ELR (cell line): ENCODE measurements around the gene EDN3.

Experiments used
- DNase-seq: peaks from one replicate; pipeline ENCODE4 v3.0.0-alpha.2; 2015; ENCODE audit warnings: low read depth

The EDN3 gene

DNA sequence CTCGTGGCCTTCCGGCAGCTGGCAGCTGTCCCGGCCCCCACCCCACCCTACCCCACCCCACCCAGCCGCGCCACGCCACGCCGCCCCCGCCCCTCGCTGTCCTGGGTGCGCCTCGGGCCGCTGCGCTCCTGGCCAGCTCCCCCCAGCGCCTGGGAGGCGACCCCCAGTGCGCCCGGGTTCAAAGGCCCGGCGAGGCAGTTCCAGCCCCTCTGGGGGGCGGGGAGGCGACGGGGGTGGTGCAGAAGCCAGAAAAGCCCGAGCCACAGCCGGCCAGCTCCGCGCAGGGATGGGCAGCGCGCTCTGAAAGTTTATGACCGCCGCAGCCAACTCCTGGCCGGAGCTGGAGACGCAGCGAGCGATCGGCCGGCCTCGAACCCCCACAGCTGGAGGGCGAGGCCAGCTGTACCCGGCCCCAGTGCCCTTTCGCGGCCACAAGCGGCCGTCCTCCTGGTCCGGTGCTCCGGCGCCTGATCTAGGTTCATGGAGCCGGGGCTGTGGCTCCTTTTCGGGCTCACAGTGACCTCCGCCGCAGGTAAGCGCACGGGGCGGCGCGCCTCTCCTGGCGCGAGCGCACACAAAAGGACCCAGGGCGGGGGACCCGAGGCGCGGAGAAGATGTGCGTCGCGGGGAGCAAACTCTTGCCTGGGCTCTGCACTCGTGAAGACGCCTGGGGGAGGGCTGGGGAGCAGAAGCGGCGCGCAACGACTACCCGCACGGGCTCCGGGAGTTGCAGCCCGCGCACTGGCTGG, at the start of gene EDN3:
TSS of gene EDN3 (plus strand) at position 279 of the 749 bp plus-strand sequence. CDS start at position 481, 202 bp downstream.
- DNase-seq = no peak

GRCh38 chr20:59253325-59253724, 47.1 kb upstream of the EDN3 start:
- DNase-seq = no peak

GRCh38 chr20:59253779-59254319, 46.6 kb upstream of the EDN3 start:
- DNase-seq = peak; percentile 2

DNA sequence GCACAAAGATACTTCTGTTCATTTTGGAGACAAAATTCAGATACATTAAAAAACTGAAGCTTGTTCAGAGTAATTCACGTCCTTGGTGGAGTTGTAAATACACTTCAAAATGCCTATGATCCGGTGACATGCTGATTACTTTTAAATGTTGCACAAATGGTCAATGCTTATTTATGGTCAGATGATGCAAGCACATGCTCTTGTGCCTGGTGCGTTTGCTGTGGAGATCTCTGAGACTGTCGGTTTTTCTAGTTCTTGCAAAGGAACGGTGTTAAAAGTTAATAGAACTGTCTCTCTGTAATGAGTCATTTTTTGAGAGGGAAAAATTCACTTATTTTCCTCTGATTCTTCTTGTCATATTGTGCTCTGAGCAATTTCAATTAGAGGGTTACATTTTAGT, 45.2 kb upstream of the EDN3 start:
- no peak for DNase-seq

GRCh38 chr20:59258221-59258621, 42.2 kb upstream of the EDN3 start:
- DNase-seq = no peak

DNA sequence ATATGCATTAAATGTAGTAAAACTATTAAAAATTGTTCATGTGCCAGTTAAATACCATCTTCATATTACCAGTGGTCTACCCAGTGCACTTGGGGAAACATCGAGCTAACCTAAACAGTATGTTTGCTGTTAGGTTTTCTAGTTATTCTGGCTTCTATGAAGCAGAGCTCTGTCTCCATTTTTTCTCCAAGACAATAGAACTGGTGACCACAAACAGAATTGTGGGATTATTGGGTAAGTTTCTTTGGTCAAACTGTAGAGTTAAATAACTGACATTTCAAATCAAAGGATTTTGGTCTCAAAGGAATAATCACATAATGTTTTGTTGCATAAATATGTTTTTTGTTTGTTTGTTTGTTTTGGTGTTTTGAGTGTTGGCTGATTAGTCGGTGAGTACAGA, 40.5 kb upstream of the EDN3 start:
- no peak for DNase-seq

GRCh38 chr20:59265298-59265697, 35.1 kb upstream of the EDN3 start:
- DNase-seq = no peak

DNA sequence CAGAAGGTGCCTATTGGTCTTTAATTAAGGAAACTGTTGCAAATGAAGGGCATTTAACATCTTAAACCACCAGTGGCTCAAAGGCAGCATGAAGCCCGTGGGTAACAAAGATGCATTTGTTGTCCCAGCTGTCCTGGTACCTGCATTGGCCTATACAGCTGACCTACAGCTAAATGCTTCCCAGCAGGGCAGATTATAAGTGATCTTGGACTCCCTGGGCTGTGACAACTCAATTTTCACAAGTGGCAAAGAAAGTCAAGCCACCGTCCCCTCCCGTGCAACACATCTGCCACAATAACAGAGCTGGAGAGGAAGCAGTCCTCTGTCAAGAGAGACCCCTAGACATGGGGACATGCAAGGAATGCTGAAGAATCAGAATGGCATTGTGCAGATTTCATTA, 31.5 kb upstream of the EDN3 start:
- no peak for DNase-seq

DNA sequence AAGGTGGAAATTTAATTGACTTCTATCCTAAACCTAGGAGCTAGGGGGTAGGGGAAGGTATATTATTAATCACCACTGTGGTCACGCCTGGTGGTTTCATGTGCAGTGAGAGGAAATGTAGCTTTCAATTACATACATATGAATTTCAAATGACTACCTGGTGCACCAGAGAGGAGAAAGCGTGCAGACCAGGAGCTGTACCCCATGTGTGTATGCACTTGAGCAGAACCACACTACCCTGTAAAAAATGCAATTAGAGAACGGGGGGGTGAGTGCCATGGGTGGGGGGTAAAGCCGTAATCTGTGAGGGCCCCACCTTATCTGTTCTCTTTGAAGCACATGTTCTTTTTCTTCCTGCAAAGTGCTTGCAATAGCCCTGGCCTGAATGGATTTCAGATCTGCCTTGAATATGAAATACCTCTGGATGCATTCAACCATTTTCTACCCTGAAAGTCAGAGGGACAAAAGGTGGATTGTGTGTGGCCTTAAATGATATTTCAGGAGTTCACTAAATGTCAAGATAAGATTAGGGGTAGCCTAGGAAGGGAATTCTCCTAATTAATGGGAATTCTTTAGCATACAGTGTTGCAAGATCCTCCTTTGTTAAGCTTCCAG, 30.9 kb upstream of the EDN3 start:
- DNase-seq = no peak

- DNase-seq = no peak
Observed at GRCh38 chr20:59270380-59270779, 30.0 kb upstream of the EDN3 start.

GRCh38 chr20:59273739-59274357, 26.6 kb upstream of the EDN3 start:
- DNase-seq = no peak

GRCh38 chr20:59276938-59277337, 23.5 kb upstream of the EDN3 start:
- DNase-seq = no peak

- no peak for DNase-seq
Observed at GRCh38 chr20:59284470-59284869, 15.9 kb upstream of the EDN3 start.

- no peak for DNase-seq
Observed at GRCh38 chr20:59289994-59290393, 10.4 kb upstream of the EDN3 start.

DNA sequence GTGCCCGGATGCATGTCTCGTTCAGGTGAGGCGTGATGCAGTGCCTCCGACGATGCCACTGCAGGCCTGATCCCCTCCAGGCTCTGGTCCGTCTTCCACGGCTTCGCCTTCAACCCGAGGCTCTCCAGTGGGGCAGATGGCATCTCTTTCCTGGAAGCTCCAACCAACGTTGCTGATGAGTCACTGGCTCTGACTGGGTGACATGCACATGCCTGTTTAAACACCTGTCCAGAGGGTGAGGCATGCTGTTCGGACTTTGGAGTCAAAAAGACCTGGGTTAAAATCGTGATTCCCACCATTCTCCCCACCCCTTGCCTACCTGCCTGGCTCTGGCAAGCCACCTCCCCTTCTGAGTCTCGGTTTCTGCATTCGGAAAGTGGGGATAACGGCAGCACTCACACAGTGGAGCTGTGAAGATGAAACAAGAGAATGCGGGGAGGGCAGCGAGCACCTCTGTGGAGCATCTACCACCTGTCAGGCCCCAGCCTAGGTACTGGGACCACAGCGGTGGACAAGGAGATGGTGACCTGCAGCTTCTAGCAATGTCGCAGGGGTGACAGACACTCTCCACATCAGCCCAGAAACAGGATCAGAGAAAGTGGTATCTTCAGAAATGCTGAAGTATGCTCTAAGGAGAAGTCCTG, 8.5 kb upstream of the EDN3 start:
- DNase-seq = no peak

DNA sequence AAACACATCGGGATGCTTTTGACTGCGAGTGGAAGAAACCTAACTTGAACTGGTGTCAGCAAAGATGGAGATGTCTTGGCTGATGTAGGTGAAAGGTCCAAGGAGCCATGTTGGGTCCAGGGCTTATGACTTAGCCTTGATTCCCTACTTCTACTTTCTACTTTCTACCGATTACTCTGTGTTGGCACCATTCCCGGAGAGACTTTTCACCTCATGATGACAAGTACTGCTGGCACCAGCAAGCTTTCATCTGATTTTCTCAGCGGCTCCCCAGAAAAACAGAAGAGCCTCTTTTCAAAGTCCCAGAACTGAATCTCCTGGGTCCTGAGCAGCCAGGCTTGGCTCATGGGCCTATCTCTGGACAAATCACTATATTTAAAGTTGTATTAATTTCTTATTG, 4.9 kb upstream of the EDN3 start:
- no peak for DNase-seq

DNA sequence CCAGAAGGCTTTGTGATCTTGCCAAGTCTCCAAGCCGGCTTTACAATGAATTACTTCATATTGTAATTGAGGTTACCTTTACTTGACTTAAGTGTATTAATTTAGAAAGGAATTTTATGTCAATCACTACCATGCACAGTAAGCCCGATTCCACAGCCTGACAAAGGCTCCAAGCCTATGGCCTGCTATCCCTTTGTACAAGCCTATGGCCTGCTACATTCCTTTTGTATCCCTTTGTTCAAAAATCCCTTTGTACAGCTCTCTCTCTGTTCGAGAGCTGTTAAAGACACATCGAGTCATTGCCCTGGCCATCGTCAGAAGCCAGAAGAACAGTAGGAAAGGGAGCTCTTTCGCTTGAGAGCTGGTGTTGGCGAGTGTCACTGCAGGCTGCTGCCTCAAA, 2.7 kb upstream of the EDN3 start:
- no peak for DNase-seq

DNA sequence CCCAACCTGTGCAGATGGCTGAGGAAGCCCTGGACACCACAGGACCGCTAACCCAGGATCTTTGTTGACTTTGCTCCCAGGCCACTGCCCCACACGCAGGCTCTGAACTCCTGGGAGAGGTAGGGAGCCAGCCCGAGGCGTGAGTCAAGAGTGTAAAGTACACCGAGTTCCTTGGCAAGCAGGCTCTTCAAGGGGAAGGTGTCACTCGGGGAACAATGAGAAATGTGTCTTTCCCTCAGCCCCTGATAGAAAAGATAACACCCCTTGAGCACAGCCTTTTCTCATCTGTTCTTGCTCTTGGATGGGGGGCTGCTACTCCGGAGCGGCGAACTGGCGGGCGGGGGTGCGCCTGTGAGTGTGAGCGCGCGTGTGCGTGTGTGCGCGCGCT, 472 bp upstream of the EDN3 start:
- no peak for DNase-seq

DNA sequence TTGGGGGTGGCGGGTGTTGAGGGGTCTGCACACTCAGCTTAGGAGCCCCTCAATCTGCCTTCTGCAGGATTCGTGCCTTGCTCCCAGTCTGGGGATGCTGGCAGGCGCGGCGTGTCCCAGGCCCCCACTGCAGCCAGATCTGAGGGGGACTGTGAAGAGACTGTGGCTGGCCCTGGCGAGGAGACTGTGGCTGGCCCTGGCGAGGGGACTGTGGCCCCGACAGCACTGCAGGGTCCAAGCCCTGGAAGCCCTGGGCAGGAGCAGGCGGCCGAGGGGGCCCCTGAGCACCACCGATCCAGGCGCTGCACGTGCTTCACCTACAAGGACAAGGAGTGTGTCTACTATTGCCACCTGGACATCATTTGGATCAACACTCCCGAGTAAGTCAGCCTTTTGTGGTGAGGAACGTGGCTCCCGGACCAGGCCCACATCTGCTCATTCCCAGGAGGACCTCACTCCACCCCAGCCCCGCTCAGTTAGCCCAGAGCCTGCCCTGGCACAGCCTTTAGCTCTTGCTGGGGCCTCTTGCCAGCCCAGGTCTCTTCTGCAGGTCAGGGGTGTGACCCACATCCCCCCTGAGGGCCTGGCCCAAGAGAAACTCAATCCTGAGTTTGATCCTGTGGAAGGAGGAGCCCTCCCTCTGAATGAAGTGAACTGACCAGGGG, 1.1 kb downstream of the EDN3 start:
- no peak for DNase-seq

DNA sequence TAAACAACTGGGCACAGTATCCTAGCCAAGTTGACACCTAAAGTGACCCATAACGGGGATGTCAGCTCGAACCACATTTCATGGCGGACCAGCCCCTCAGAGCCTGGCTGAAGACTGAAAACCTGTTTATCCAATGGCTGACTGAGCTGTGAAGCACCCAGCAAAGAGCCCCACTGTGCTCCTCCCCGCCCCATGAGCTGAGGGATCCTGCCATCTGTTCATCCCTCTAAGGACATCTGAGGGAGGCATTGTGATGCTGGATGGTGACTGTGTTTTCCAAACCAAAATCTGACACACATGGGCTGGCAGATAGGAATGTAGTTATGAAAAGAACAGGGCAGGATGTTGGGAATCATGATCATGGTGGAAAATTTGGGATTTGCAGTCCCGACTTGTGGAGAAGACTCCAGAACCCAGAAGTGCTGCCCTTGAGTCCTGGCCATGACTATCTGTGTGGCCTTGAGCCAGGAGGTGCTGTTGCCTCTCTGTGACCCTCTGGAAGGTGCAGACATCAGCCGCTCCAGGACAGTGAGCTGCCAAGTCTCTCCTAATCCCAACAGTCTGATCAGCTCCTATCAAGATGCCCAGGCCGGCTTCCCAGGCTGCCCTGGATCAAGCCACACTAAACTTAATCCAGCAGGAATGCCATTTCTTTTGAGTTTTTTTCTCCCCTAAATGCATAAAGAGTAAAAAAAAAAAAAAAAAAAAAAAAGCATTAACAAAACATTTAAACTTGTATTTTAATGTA, 5.7 kb downstream of the EDN3 start:
- no peak for DNase-seq

GRCh38 chr20:59307270-59307669, 6.9 kb downstream of the EDN3 start:
- DNase-seq = no peak
